GM18873 (cell line): ENCODE results near the gene ZNF318.

Experiments used
- ATAC-seq: cut with Tn5 transposase; IDR thresholded peaks from one replicate; pipeline ENCODE4 v1.9.1; 2021; ENCODE audit warnings: mild to moderate bottlenecking, moderate library complexity, moderate number of reproducible peaks; ENCODE audit not compliant: unreplicated experiment, low FRiP score

ZNF318 gene

DNA sequence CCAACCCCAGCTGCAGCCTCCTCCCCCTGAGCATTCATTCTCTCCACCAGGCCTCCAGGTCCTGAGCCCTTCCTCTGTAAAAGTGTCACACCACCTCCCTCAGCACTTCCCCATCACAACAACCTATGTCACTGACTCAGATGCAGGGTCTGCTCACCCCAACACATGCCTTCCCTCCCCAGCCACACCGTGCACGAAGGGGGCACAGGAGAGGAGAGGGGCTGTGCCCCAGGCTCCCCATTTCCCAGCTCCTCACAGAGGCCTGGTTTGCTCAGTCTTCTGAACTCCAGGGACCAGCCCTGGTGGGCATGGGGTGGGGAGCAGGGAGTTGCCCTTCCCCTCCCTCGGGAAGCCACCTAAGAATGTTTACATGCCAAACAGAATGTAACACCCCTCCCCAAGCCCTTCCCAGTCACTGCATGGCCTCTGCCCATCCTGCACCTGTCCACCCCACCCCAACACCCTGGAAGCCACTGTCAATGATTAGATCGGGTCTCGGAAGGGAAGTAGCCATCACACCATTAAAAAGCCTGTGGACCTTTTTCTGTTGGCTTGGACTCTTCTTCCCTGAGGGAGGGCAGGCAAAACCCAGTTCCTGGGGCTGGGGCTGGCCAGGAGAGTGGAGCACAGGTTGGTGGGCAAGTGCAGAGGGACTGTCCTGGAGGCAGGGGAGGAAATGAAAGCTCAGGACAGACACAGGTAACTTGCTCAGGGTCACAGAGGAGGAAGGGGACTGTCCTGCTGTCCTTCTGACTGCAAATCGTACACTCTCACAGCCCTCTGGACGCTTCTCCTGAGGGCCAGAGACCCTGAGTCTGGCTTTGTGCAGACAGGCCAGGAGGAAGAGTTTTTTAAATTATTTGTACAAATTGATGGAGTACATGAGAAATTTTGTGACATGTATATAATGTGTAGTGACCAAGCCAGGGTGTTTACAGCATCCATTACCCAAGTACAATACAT, 81.4 kb downstream of the ZNF318 start:
- ATAC-seq, result no peak

DNA sequence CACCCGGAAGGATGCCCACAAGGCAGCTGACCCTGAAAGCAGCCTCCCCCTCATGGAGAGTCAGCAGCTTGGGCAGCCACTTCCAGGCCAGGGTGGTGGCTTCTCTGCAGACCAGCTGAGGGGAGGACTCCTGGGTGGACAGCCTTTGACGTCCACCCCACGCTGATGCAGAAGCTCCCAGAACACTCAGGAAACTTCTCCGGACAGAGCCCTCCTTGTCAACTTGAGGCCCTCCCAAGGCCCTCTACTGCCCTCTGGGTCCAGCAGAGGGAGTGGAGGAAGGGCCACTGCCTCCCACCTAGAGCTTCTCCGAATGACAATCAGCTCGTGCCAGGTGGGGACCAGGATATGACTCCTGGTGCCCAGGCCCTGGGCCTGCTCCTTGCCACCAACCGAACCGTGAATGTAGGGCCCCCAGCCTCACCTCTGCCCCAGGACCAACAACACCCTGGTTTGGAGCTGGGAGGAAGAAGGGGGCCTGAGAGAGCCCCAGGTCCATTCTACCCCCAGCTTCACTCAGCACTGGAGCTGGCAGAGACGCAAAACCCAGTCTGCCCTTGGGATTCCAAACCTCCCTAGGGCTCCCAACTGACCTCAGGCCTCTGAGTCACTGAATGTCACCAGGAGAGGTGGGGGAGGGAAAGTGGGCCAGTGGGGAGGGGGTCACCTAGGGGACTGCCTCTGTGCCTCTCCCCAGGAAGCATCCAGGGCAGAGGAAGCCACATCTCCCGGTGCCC, 82.3 kb downstream of the ZNF318 start:
- ATAC-seq, result no peak

DNA sequence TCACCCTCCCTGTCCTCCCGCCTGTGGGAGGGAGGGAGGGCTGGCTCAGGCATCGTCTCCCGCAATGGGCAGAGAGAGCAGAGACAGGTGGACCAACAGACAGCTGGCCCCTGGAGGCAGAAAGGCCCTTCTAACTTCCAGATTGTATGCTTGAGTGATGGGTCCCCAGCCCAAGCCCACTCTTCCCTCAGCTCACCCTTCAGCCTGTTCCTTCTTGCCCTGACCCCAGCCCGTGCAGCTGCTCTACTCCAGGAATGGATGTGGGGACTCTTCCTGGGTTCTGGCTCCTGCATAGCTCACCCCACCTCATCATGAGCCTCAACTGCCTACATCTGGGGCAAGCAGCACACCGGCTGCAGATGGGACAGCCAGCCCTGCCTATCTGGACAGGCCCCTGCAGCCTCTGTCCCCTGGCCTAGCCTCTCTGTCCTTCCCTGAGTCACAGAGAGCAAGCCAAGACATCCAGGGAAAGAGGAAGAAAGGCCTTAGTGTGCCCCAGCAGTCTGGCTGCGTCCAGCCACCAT, 82.9 kb downstream of the ZNF318 start:
- ATAC-seq, result no peak
